SKM-1 (cell line): ENCODE results near the gene C2CD2L.
"Not testable (repeated sequence)": the region's sequence is repeated elsewhere in the genome, so short reads cannot be mapped to it uniquely, and the experiment has no call there.

Experiments used
- DNase-seq: peaks from one replicate; lab custom pipeline; 2025; ENCODE audit not compliant: unreplicated experiment; lab: John Stamatoyannopoulos, UW

Gene C2CD2L

GRCh38 chr11:119149018-119149785 lies 42.1 kb downstream of the C2CD2L start, which contains the start of gene ABCG4:
Gene ABCG4, plus strand, starts transcription at chr11:119149052. Its CDS starts 914 bp downstream, at chr11:119149966.
- no peak for DNase-seq

DNA sequence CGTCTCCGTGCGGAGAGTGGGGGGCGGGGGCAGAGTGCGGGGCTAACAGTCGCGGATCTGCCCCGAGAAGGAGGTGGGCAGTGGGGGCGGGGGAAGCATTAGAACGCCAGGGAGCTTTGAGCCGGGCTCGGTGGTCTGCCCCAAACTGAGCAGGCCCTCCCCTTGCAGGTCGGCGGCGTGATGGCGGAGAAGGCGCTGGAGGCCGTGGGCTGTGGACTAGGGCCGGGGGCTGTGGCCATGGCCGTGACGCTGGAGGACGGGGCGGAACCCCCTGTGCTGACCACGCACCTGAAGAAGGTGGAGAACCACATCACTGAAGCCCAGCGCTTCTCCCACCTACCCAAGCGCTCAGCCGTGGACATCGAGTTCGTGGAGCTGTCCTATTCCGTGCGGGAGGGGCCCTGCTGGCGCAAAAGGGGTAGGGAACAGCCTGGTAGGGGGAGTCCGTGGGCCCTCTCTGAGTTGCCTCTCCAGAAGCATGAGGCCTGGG lies 42.7 kb downstream of the C2CD2L start:
- DNase-seq, result no peak

GRCh38 chr11:119152043-119152442 lies 44.9 kb downstream of the C2CD2L start:
- DNase-seq, result no peak

GRCh38 chr11:119152604-119153003 lies 45.5 kb downstream of the C2CD2L start:
- no peak for DNase-seq

DNA sequence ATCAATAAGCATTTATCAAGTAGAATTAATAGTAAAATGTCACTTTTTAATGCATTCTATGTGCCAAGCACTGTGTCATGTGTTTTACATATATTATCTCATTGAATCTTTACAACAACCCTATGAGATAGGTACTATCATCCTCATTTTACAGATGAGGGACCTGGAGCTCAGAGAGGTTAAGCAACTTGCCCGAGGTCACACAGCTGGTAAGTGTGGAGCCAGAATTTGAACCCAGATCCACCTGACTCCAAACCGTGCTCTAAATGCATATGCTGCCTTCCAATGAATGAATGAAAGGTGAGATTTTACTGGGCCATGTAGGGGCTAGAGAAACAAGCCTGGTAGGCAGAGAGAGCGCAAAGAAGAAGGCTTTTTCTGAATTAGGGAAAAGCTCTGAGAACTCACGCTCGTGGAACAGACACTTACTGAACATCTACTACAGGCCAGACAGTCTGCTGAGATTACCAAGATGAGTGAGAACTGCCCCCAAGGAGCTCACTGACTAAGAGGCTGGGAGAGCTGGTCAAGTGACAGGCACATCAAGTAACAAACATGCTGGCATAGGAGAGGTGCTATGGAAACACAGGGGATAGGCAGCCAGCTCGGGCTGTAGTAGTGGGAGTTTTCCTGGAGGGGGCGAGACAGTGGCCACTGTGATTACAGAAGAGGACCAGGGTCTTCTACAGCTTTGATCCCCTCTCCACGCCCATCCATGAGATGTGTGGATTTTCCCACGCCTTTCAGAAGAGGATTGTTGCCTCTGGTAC lies 46.1 kb downstream of the C2CD2L start:
- DNase-seq, result no peak

DNA sequence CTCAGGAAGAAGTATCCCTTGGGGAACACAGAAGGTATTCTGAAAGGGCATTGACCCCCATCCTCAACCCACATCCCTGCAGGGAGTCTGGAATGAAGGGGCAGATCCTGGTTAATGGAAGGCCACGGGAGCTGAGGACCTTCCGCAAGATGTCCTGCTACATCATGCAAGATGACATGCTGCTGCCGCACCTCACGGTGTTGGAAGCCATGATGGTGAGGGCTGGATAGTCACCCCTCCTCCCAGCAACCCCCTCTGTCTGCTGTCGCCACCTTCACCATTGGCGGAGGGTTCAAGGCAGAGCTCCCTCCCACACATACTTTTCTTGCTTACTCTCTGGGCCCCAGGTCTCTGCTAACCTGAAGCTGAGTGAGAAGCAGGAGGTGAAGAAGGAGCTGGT lies 47.0 kb downstream of the C2CD2L start:
- no peak for DNase-seq

GRCh38 chr11:119155733-119156492 lies 48.8 kb downstream of the C2CD2L start:
- no peak for DNase-seq

GRCh38 chr11:119156496-119156895 lies 49.4 kb downstream of the C2CD2L start:
- no peak for DNase-seq

- no peak for DNase-seq
These were observed 49.9 kb downstream of the C2CD2L start for GRCh38 chr11:119157063-119157462.

DNA sequence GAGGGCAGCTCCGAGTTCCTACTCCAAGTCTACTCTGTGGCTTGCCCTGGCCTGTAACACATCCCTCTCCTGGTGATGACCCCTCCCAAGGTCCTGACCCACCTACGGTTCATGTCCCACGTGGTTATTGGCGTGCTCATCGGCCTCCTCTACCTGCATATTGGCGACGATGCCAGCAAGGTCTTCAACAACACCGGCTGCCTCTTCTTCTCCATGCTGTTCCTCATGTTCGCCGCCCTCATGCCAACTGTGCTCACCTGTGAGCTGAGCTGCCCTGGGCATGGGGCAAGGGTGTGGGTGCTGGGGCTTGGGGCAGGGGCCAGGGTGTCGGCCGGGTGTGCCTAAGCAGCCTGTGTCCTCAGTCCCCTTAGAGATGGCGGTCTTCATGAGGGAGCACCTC lies 51.3 kb downstream of the C2CD2L start:
- no peak for DNase-seq

GRCh38 chr11:119160151-119160550 lies 53.0 kb downstream of the C2CD2L start:
- no peak for DNase-seq

GRCh38 chr11:119161871-119162270 lies 54.7 kb downstream of the C2CD2L start:
- no peak for DNase-seq

- no peak for DNase-seq
These were observed 59.4 kb downstream of the C2CD2L start for GRCh38 chr11:119166368-119167076.

GRCh38 chr11:119167077-119167458 lies 59.9 kb downstream of the C2CD2L start:
- DNase-seq, result not testable (repeated sequence)

DNA sequence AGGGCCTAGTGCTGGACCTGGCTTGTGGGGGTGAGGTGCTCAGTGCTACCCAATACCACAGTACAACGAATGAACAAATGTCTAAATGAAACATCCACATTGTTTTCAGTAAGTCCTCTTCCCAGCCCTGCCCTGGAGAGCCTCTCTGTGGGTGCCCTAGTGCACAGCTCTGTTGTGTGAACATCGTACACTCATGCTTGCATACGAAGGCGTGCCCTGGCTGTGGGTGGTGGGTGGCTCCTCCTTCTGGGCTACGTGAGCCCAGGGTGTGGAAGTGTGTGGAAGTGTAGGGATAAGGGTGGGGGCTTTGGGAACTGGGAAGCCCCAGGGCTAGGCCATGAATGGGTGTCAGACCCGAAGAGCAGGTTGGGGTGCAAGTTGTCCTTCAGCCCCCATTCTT lies 60.8 kb downstream of the C2CD2L start:
- DNase-seq, result no peak
